OCI-LY3 (cell line): ENCODE measurements around the gene PTH2R.

Experiments used
- CTCF ChIP-seq: fragments of 200-600, 300-600 bp; sonication (generic); IDR thresholded peaks from 2 replicates; pipeline ENCODE4 v1.5.1; 2014; ENCODE audit warnings: antibody characterized with exemption, low read length, low read depth
- EZH2phosphoT487 ChIP-seq: fragments of 200-600 bp; shearing (Covaris generic); IDR thresholded peaks from 2 replicates; pipeline ENCODE4 v1.6.1; 2018; ENCODE audit warnings: antibody characterized with exemption, mixed run types, low read depth

DNA sequence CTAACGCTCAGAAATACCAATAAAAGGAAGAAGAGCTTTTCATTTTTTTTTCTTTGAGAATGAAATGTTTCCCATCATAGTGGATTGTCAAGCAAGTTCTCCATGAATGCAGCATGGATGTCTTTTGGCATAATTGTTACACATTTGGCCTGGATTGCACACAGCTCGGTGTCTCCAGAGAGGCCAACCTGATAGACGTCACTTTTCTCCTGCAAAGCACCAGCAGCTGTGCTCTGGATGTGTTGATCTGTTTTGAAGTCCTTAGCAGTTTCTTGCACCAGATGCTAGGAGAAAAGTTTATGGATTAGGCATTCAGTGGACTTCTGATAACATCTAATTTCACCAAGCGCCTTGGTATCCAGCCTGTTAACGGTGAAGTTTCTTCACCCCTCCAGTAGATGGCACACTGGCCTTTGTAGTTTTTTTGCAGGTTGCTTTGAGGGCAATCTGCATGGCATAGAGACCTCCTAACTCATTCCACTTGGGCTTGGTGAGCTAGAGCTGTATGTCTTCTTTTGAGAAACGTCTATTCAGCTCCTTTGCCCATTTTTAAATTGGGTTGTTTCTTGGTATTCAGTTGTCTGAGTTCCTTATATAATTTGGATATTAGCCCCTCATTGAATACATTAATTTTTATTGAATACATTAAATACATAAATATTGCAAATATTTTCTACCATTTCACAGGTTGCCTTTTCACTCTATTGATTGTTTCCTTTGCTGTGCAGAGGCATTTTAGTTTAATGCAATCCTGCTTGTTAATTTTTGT is 59.7 kb downstream of the PTH2R start:
- TF ChIP-seq EZH2phosphoT487 (no peak), CTCF (peak; percentile 83)
